ENCODE results near the gene OSMR.

The OSMR gene

GRCh38 chr5:38845526-38846378, at the start of gene OSMR:
Gene OSMR, plus strand, starts transcription at chr5:38846012. Its CDS starts 23,033 bp downstream, at chr5:38869045.
- no peak within 1 kb of the TSS for H3K27ac Mint-ChIP-seq
- H3K4me1 Mint-ChIP-seq (ENCODE audit: low read depth): peaks cover 2% of the 10 kb centered on the region
- peak; percentile 25 for DNase-seq (ENCODE audit: low spot score)
- peaks cover 2% of the 10 kb centered on the region for H3K36me3 Mint-ChIP-seq (ENCODE audit: low read depth)
- peak within 1 kb of the TSS; percentile 79 for H3K4me3 Mint-ChIP-seq
- peaks cover 61% of the 10 kb centered on the region for H3K27me3 Mint-ChIP-seq (ENCODE audit: low read depth)
- no peaks in the 10 kb centered on the region for H3K9me3 Mint-ChIP-seq

DNA sequence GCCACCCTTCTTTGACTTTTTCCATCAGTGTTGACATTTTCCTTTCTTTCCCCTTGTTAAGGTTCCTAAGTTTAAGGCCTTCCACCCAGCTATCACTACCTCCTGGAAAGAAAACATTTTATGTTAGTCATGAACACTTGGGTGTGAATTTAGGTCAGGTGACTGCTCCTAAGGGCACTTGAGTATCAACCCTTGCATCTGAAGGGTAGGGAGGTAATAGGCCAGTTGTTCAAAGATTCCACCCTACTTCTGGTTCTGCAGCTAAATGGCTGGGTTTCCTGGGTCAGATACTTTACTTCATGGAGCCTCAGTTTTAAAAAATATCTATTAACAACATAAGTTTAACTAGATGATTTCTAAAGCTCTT, 49.1 kb upstream of the OSMR start:
- DNase-seq (ENCODE audit: low spot score): no peak
- Mint-ChIP-seq H3K4me3 (no peak overlapping the region), H3K27me3 (ENCODE audit: low read depth) (no peaks in the 10 kb centered on the region), H3K9me3 (no peaks in the 10 kb centered on the region), H3K36me3 (ENCODE audit: low read depth) (no peaks in the 10 kb centered on the region), H3K27ac (no peak overlapping the region), H3K4me1 (ENCODE audit: low read depth) (no peaks in the 10 kb centered on the region)

GRCh38 chr5:38797838-38798237, 48.0 kb upstream of the OSMR start:
- H3K36me3 Mint-ChIP-seq (ENCODE audit: low read depth): no peaks in the 10 kb centered on the region

GRCh38 chr5:38799556-38800377, 46.0 kb upstream of the OSMR start:
- Mint-ChIP-seq H3K27me3 (ENCODE audit: low read depth) (no peaks in the 10 kb centered on the region), H3K27ac (no peak overlapping the region), H3K36me3 (ENCODE audit: low read depth) (no peaks in the 10 kb centered on the region), H3K4me1 (ENCODE audit: low read depth) (no peaks in the 10 kb centered on the region), H3K9me3 (no peaks in the 10 kb centered on the region), H3K4me3 (no peak overlapping the region)
- DNase-seq (ENCODE audit: low spot score): no peak

More at GRCh38 chr5:38797838-38798237, 48.0 kb upstream of the OSMR start:
- Mint-ChIP-seq H3K27me3 (ENCODE audit: low read depth) (no peaks in the 10 kb centered on the region), H3K9me3 (no peaks in the 10 kb centered on the region), H3K27ac (no peak overlapping the region), H3K4me1 (ENCODE audit: low read depth) (no peaks in the 10 kb centered on the region), H3K4me3 (no peak overlapping the region)
- DNase-seq (ENCODE audit: low spot score): no peak

DNA sequence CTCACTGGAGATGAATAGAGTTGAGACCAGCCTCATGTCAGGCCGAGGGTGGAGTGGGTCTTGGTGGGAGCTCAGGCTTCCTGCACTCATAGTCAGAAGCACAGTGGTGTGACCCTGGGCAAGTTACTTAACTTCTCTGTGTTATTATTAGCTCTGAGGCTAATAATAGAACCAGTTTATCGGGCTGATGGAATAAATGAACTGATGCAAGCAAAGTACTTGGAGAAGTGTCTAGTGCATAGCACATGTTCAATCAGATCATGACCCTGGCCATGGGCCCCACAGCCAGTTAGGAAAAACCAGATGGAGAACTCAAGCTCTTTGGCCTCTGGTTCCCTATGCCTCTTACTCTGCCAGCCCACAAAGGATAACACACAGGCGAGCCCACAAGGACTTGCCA, 45.3 kb upstream of the OSMR start:
- Mint-ChIP-seq H3K27ac (no peak overlapping the region), H3K9me3 (no peaks in the 10 kb centered on the region), H3K36me3 (ENCODE audit: low read depth) (no peaks in the 10 kb centered on the region), H3K4me3 (no peak overlapping the region), H3K27me3 (ENCODE audit: low read depth) (no peaks in the 10 kb centered on the region), H3K4me1 (ENCODE audit: low read depth) (no peaks in the 10 kb centered on the region)
- no peak for DNase-seq (ENCODE audit: low spot score)

DNA sequence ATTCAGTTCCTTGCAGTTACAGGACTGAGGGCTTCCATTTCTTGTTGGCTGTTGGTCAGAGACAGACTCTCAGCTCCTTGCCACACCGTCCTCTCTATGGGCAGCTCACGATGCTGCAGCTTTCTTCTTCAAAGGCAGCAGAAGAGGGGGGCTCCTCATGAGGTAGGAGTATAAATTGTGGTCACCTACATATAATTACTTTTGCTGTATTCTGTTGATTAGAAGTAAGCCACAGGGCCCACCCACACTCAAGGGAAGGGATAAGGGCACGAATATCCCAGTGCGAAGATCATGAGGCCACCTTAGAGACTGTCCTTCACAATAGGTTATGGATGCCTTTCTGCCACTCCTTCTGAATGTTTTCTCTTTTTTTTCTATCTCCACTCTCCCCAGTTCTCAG, 43.7 kb upstream of the OSMR start:
- no peak overlapping the region for H3K4me3 Mint-ChIP-seq
- no peaks in the 10 kb centered on the region for H3K9me3 Mint-ChIP-seq
- H3K36me3 Mint-ChIP-seq (ENCODE audit: low read depth): no peaks in the 10 kb centered on the region
- peaks cover 3% of the 10 kb centered on the region for H3K4me1 Mint-ChIP-seq (ENCODE audit: low read depth)
- H3K27ac Mint-ChIP-seq: no peak overlapping the region
- no peak for DNase-seq (ENCODE audit: low spot score)
- H3K27me3 Mint-ChIP-seq (ENCODE audit: low read depth): no peaks in the 10 kb centered on the region

GRCh38 chr5:38803246-38803645, 42.6 kb upstream of the OSMR start:
- no peak for DNase-seq (ENCODE audit: low spot score)
- no peaks in the 10 kb centered on the region for H3K27me3 Mint-ChIP-seq (ENCODE audit: low read depth)
- H3K4me1 Mint-ChIP-seq (ENCODE audit: low read depth): peaks cover 4% of the 10 kb centered on the region
- H3K27ac Mint-ChIP-seq: no peak overlapping the region
- no peak overlapping the region for H3K4me3 Mint-ChIP-seq
- H3K9me3 Mint-ChIP-seq: no peaks in the 10 kb centered on the region
- H3K36me3 Mint-ChIP-seq (ENCODE audit: low read depth): no peaks in the 10 kb centered on the region

GRCh38 chr5:38806775-38807258, 39.0 kb upstream of the OSMR start:
- DNase-seq (ENCODE audit: low spot score): peak; percentile 31
- no peaks in the 10 kb centered on the region for H3K9me3 Mint-ChIP-seq
- H3K36me3 Mint-ChIP-seq (ENCODE audit: low read depth): no peaks in the 10 kb centered on the region
- H3K4me1 Mint-ChIP-seq (ENCODE audit: low read depth): peaks cover 6% of the 10 kb centered on the region
- H3K4me3 Mint-ChIP-seq: no peak overlapping the region
- no peak overlapping the region for H3K27ac Mint-ChIP-seq
- H3K27me3 Mint-ChIP-seq (ENCODE audit: low read depth): peaks cover 2% of the 10 kb centered on the region

- Mint-ChIP-seq H3K4me3 (no peak overlapping the region), H3K9me3 (no peaks in the 10 kb centered on the region), H3K36me3 (ENCODE audit: low read depth) (no peaks in the 10 kb centered on the region), H3K27ac (no peak overlapping the region), H3K4me1 (ENCODE audit: low read depth) (peaks cover 6% of the 10 kb centered on the region), H3K27me3 (ENCODE audit: low read depth) (peaks cover 2% of the 10 kb centered on the region)
- no peak for DNase-seq (ENCODE audit: low spot score)
Measured at GRCh38 chr5:38807570-38808483, 38.0 kb upstream of the OSMR start.

DNA sequence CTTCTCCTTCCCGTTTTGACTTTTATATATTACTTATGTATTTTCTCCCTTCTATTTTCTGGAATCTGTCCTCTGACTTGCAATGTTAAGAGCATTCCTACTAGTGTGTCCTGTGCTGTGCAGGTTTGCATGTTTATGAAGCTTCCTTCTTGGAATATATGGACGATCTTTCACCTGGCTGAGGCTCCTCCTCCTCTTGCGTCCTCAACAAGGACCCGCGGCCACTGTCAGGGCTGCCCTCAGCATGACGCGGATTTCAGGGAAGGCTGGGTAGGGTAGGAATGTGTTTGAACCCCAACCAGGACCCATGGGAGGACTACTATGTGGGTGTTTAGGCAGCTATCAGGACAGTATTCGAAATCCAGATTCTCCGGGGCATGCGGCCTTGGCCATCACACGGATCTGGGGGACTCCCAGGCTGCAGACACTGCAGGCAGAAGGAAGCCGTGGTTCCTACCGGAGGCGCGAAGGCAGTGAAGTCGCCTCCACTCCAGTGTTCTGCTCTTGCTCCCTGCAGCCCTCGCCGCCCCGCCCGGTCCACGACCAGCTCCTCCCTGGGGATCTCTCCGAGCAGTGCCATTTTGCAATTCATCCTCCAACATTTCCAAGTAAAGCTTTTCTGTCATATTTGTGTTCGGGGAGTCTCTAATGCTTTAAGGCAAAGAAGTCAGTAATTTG, 37.0 kb upstream of the OSMR start:
- Mint-ChIP-seq H3K36me3 (ENCODE audit: low read depth) (no peaks in the 10 kb centered on the region), H3K27me3 (ENCODE audit: low read depth) (peaks cover 4% of the 10 kb centered on the region), H3K27ac (no peak overlapping the region), H3K4me1 (ENCODE audit: low read depth) (peaks cover 6% of the 10 kb centered on the region), H3K4me3 (no peak overlapping the region), H3K9me3 (no peaks in the 10 kb centered on the region)
- DNase-seq (ENCODE audit: low spot score): no peak

DNA sequence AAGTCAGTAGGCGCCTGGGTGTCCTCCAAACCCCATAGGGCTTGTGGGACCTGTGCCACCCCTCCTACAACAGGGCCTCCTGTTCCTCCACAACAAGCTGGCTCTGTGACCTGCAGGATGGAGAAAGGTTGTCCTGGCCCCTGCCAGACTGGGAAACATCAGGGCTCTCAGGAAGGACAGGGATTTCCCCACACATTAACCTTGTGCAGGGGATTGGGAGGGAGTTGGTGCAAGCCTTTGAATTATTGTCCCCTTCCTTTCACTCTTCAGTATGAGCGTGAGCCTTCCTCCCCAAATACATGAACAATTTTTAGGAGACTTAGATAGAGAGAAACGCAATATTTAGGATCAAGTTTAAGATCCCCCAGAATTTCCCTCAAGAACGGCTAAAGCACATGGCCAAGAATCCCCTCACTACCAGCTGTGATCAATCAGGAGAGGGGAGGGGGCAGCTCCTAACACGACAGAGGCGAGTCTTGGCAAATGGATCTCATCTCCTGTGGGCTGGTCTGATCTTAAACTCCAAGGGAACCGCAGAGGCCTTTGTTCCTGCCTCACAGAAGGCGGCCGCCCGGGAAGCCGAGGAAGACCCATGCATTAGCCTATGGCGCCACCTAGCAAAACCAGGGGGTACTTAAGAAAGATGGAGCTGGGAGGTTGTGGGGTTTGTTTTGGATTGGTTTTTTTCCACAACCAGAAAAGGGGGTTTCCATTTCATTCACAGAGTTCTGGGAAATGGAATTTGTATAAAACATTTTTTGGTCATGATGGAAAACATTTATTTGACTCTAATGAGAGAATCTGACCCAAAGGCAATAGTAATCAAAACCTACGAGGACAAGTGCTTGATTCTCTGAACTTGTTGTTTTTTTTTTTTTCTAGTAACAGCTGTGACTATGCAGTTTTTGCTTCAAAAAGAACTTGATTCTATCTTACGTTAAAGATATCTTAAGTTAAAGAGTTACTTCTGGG, 36.1 kb upstream of the OSMR start:
- H3K27ac Mint-ChIP-seq: no peak overlapping the region
- H3K4me3 Mint-ChIP-seq: no peak overlapping the region
- H3K36me3 Mint-ChIP-seq (ENCODE audit: low read depth): no peaks in the 10 kb centered on the region
- H3K4me1 Mint-ChIP-seq (ENCODE audit: low read depth): peaks cover 6% of the 10 kb centered on the region
- peaks cover 9% of the 10 kb centered on the region for H3K27me3 Mint-ChIP-seq (ENCODE audit: low read depth)
- no peaks in the 10 kb centered on the region for H3K9me3 Mint-ChIP-seq
- peak; percentile 38 for DNase-seq (ENCODE audit: low spot score)

DNA sequence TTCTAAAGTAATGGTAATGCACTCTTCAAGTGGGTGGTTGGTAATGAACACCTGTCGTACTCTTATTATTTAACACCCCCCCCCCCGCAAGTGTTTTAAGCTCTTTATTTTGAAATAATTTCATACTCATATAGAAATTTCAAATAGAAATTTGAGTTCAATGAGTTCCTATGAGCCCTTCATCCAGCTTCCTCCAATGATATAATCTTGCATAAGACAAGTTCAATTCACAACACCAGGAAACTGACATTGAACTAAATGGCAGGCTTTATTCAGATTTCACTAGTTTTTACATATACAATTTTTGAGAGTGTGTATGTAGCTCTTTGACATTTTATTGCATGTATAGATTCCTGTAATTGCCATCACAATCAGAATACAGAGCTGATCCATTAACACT, 30.9 kb upstream of the OSMR start:
- peaks cover 15% of the 10 kb centered on the region for H3K27me3 Mint-ChIP-seq (ENCODE audit: low read depth)
- peaks cover 6% of the 10 kb centered on the region for H3K4me1 Mint-ChIP-seq (ENCODE audit: low read depth)
- no peak for DNase-seq (ENCODE audit: low spot score)
- H3K9me3 Mint-ChIP-seq: no peaks in the 10 kb centered on the region
- no peaks in the 10 kb centered on the region for H3K36me3 Mint-ChIP-seq (ENCODE audit: low read depth)
- H3K27ac Mint-ChIP-seq: no peak overlapping the region
- H3K4me3 Mint-ChIP-seq: no peak overlapping the region
